Smooth muscle cell (in vitro differentiated cells): ENCODE results near the gene UBASH3B. TPM values are rescaled to one million over a fixed set of nuclear protein-coding genes. Genes with fewer than 3 reads are reported as not detected.

Experiments used
- DNase-seq: peaks from one replicate; lab custom pipeline; 2025; ENCODE audit not compliant: unreplicated experiment; lab: John Stamatoyannopoulos, UW
- H2AFZ ChIP-seq: fragments of 200-600 bp; sonication (generic); 2 replicates; pipeline ENCODE4 v1.6.0; 2016; ENCODE audit warnings: antibody characterized with exemption, low read depth, mild to moderate bottlenecking
- H3F3A ChIP-seq: fragments of 200-600 bp; sonication (generic); 2 replicates; pipeline ENCODE4 v1.6.0; 2017; ENCODE audit warnings: antibody characterized with exemption, low read depth
- H3K27ac ChIP-seq: fragments of 200-600 bp; sonication (generic); 2 replicates; pipeline ENCODE4 v1.5.1; 2016; ENCODE audit warnings: low read depth, mild to moderate bottlenecking
- H3K27me3 ChIP-seq: fragments of 200-600 bp; sonication (generic); 2 replicates; pipeline ENCODE4 v1.6.1; 2016; ENCODE audit warnings: low read depth, mild to moderate bottlenecking
- H3K36me3 ChIP-seq: fragments of 200-600 bp; sonication (generic); 2 replicates; pipeline ENCODE4 v1.5.1; 2016; ENCODE audit warnings: low read depth
- H3K4me1 ChIP-seq: fragments of 200-600 bp; sonication (generic); 2 replicates; pipeline ENCODE4 v1.5.1; 2016; ENCODE audit warnings: low read depth
- H3K4me2 ChIP-seq: fragments of 200-600 bp; sonication (generic); 2 replicates; pipeline ENCODE4 v1.6.0; 2016; ENCODE audit warnings: mild to moderate bottlenecking
- H3K4me3 ChIP-seq: fragments of 200-600 bp; sonication (generic); 2 replicates; pipeline ENCODE4 v1.5.1; 2016; ENCODE audit warnings: mild to moderate bottlenecking
- H3K79me2 ChIP-seq: fragments of 200-600 bp; sonication (generic); 2 replicates; pipeline ENCODE4 v1.6.0; 2016; ENCODE audit warnings: low read depth, mild to moderate bottlenecking
- H3K9ac ChIP-seq: fragments of 200-600 bp; sonication (generic); 2 replicates; pipeline ENCODE4 v1.6.0; 2016; ENCODE audit warnings: low read depth
- H3K9me3 ChIP-seq: fragments of 200-600 bp; sonication (generic); replicated peaks from 2 replicates; pipeline ENCODE4 v1.5.1; 2016; ENCODE audit warnings: low read depth
- H4K20me1 ChIP-seq: fragments of 200-600 bp; sonication (generic); 2 replicates; pipeline ENCODE4 v1.6.0; 2016; ENCODE audit warnings: low read depth
- WGBS: methylation state at CpG from one replicate; pipeline ENCODE4 v1.1.7; 2016; ENCODE audit warnings: low lambda C conversion rate; 5-methylcytosine and 5-hydroxymethylcytosine counted together
- polyA plus RNA-seq: library from polyadenylated mRNA; unstranded; fragments of >200 nt; fragmentation: Nextera tagmentation; extraction: Ambion mirVana; gene quantifications from 2 replicates; pipeline ENCODE4 v1.2.1, GENCODE V29; 2016
- total RNA-seq: library from RNA; depleted of rRNA; stranded (reverse); fragments of >200 nt; gene quantifications from 2 replicates; pipeline ENCODE4 v1.2.3, GENCODE V29; 2014
- TF ChIP-seq, protein P1 (sequence below): fragments of 200-600 bp; sonication (generic); IDR thresholded peaks from 2 replicates; pipeline ENCODE4 v1.5.1; 2017; ENCODE audit warnings: borderline replicate concordance, mild to moderate bottlenecking, antibody characterized with exemption; ENCODE audit not compliant: insufficient read depth, poor library complexity, severe bottlenecking

Gene UBASH3B
- total and polyA plus RNA-seq, 2 experiments from 2014 or later = 15.8 to 30.5 TPM

DNA sequence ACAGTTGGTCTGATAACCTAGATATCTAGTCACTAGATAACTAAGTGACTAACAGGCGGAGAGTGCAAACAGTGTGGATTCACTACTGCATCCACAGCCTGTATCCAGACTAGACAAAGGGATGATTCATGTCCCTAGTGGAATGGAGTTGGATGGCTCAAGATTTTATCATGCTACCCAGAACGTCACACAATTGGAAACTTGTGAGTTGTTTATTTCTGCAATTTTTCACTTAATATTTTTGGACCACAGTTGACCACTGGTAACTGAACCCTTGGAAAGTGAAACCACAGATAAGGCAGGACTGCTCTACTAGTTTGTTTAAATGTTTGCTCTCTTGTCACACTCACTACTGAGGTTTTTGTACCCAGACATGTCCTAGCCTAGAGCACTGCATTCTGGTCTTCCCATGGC, 76.0 kb downstream of the UBASH3B start:
- H3K9me3 ChIP-seq = no peaks in the 10 kb centered on the region
- 2% methylated on average over 2 of the region's 2 CpGs for WGBS
- TF ChIP-seq, protein P1, sequence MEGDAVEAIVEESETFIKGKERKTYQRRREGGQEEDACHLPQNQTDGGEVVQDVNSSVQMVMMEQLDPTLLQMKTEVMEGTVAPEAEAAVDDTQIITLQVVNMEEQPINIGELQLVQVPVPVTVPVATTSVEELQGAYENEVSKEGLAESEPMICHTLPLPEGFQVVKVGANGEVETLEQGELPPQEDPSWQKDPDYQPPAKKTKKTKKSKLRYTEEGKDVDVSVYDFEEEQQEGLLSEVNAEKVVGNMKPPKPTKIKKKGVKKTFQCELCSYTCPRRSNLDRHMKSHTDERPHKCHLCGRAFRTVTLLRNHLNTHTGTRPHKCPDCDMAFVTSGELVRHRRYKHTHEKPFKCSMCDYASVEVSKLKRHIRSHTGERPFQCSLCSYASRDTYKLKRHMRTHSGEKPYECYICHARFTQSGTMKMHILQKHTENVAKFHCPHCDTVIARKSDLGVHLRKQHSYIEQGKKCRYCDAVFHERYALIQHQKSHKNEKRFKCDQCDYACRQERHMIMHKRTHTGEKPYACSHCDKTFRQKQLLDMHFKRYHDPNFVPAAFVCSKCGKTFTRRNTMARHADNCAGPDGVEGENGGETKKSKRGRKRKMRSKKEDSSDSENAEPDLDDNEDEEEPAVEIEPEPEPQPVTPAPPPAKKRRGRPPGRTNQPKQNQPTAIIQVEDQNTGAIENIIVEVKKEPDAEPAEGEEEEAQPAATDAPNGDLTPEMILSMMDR = no peak
- H3K9ac ChIP-seq = peak overlapping the region; percentile 69
- peak overlapping the region; percentile 27 for H3K4me2 ChIP-seq
- H3K27me3 ChIP-seq = no peaks in the 10 kb centered on the region
- H2AFZ ChIP-seq = no peak overlapping the region
- H3K4me3 ChIP-seq = no peak overlapping the region
- peaks cover 15% of the 10 kb centered on the region for H3K79me2 ChIP-seq
- H3K27ac ChIP-seq = peak overlapping the region; percentile 89
- no peaks in the 10 kb centered on the region for H3K36me3 ChIP-seq
- peaks cover 12% of the 10 kb centered on the region for H3F3A ChIP-seq
- H4K20me1 ChIP-seq = no peaks in the 10 kb centered on the region
- peaks cover 28% of the 10 kb centered on the region for H3K4me1 ChIP-seq
- DNase-seq = no peak

DNA sequence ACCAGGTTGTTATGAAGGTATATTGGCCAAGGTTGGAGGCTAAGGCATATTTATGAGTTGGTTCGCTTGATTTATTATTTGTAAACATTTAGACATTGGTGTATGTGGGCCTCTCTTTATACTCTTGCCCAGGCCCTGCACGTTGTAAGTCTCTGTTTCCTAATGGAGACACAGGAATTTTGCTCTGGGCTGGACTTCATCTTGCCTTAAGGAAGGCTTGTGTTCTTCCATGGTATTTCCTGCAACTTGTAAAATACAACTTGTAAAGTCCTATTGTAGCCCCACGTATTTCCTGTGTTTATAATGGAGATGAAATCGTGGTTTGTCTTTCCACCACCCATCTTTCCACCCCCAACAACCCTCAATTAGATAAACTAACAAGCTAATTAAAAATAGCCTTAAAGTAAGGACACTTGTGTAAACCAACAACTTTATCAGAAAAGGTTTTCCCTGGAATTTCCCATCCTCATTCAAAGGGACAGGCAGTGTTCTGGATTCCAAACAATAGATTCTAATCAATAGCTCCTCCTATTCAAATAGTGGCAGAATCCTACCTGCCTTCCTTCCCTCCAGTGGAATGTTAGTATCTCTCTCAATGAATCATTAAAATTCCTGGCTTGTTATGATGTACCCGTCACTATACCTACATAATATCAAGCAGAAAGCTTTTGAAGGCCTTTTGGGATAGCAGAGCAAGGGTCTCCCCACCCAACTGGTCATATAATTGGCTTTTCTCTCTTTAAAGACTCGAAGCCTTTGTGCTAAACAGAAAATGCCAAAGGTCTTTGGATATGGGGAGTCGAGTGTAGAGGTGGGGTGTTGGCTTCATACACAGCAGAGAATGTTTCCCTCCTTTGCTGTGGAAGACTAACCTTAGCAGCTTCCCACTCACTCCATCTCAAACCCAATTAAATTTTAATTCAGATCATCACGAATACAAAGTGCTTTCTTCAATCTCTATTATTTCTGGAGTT, 77.1 kb downstream of the UBASH3B start:
- Histone ChIP-seq H3K4me1 (peaks cover 20% of the 10 kb centered on the region), H3K27ac (peak overlapping the region; percentile 89), H2AFZ (no peak overlapping the region), H3K36me3 (no peaks in the 10 kb centered on the region), H3K9ac (peak overlapping the region; percentile 69), H3K27me3 (peaks cover 1% of the 10 kb centered on the region), H3K9me3 (no peaks in the 10 kb centered on the region), H3K4me3 (no peak overlapping the region), H4K20me1 (no peaks in the 10 kb centered on the region), H3K4me2 (peak overlapping the region; percentile 27), H3K79me2 (peaks cover 8% of the 10 kb centered on the region), H3F3A (peaks cover 12% of the 10 kb centered on the region)
- no peak for DNase-seq
- 37% methylated on average over 8 of the region's 8 CpGs for WGBS
- TF ChIP-seq, protein P1 = no peak

DNA sequence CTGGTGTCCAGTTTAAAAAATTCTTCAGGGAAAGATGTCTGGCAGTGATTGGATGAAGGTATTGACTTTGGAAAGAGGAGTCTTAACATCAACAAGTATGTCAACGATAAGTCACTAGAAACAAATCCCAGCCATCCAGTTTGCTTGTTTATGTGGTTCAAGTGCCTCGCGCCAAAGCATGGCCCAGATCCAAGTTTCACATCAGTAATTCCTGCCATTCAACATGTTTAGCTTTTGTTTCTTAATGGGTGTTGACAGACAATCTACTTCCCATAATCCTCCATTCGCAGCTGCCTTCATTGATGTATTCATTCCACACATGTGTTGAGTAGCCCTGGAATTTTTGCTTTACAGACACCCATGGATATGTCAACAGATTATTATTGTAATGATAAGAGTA, 77.8 kb downstream of the UBASH3B start:
- Histone ChIP-seq H3F3A (peaks cover 12% of the 10 kb centered on the region), H3K4me3 (no peak overlapping the region), H2AFZ (no peak overlapping the region), H3K4me2 (peak overlapping the region; percentile 27), H3K36me3 (no peaks in the 10 kb centered on the region), H3K9ac (no peak overlapping the region), H3K9me3 (no peaks in the 10 kb centered on the region), H3K4me1 (peaks cover 17% of the 10 kb centered on the region), H3K27ac (peak overlapping the region; percentile 89), H3K79me2 (peaks cover 2% of the 10 kb centered on the region), H3K27me3 (peaks cover 4% of the 10 kb centered on the region), H4K20me1 (peaks cover 2% of the 10 kb centered on the region)
- TF ChIP-seq, protein P1 = no peak
- WGBS = 16% methylated on average over 4 of the region's 4 CpGs
- no peak for DNase-seq
